RWPE1 (cell line): ENCODE data around the gene ARID1B.

Experiments
- CTCF ChIA-PET: fragments of 350-600 bp; sonication (Branson Sonifier 250); formaldehyde crosslinking; extraction: SDS; loops from one replicate; lab custom pipeline; 2021; lab: Yijun Ruan, JAX
- POLR2A ChIA-PET: fragments of 400-600 bp; formaldehyde crosslinking; extraction: SDS; loops from one replicate; lab custom pipeline; 2020; ENCODE audit warnings: antibody characterized with exemption; ENCODE audit not compliant: low non-redundant PET; lab: Yijun Ruan, JAX
- DNase-seq: peaks from one replicate; pipeline ENCODE4 v3.0.0; 2012; ENCODE audit warnings: low spot score
- H3K27ac ChIP-seq: fragments of 450-650 bp; 2 replicates; pipeline ENCODE4 v1.5.1; 2017
- TF ChIP-seq, protein P1 (sequence below): fragments of 450-650 bp; conservative IDR thresholded peaks from 2 replicates; pipeline ENCODE4 v1.5.1; 2017; ENCODE audit warnings: low read depth, mild to moderate bottlenecking

The ARID1B gene

DNA sequence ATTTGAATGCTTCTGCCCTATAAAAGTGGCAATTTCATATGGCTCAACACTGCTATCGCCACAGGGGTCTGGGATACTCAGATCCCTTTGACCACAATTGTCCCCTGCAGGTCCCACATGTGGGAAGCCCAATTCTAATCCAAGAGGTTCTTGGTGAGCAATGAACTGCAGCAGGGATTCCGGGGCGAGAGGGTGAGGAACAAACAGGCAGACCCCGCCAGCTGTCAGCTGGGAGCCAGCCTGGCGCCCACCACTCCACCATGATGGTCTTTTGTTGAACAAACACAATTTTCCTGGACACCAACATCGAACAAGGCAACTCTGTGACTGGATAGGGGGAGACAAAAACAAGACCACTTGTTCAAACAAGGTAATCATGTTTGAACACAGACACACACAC is 465.6 kb downstream of the ARID1B start:
- TF ChIP-seq, protein P1, sequence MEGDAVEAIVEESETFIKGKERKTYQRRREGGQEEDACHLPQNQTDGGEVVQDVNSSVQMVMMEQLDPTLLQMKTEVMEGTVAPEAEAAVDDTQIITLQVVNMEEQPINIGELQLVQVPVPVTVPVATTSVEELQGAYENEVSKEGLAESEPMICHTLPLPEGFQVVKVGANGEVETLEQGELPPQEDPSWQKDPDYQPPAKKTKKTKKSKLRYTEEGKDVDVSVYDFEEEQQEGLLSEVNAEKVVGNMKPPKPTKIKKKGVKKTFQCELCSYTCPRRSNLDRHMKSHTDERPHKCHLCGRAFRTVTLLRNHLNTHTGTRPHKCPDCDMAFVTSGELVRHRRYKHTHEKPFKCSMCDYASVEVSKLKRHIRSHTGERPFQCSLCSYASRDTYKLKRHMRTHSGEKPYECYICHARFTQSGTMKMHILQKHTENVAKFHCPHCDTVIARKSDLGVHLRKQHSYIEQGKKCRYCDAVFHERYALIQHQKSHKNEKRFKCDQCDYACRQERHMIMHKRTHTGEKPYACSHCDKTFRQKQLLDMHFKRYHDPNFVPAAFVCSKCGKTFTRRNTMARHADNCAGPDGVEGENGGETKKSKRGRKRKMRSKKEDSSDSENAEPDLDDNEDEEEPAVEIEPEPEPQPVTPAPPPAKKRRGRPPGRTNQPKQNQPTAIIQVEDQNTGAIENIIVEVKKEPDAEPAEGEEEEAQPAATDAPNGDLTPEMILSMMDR, result no peak
- POLR2A ChIA-PET, result no interaction called here
- DNase-seq, result no peak
- CTCF ChIA-PET, result no interaction called here
- no peak overlapping the region for H3K27ac ChIP-seq

- peak overlapping the region; percentile 28; the same call in 1 of the 2 replicates for H3K27ac ChIP-seq
- no peak for DNase-seq
- ChIA-PET POLR2A (no interaction called here), CTCF (interaction anchor here (0.7 kb wide), 1 partner anchor 101 kb away, joined by 3 read pairs; no protein-coding TSS in a partner anchor)
- TF ChIP-seq, protein P1, result no peak
Observed at GRCh38 chr6:157244175-157244574, 467.0 kb downstream of the ARID1B start.

DNA sequence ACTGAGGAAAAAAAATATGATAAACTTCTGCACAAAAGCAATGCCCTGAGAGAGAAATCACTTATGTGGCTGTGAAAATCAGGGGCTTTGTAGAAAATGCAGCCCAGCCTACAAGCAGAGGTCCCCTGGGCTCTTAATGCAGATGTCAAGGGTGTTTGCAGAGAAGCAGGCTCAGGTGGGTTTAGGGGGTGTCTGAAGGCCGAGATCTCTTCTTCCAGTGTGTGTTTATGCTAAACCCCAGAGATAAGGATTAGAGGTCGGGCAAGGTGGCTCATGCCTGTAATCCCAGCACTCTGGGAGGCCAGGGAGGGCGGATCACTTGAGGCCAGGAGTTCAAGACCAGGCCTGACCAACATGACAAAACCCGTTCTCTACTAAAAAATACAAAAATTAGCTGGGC is 467.6 kb downstream of the ARID1B start:
- H3K27ac ChIP-seq, result no peak overlapping the region
- TF ChIP-seq, protein P1, result no peak
- POLR2A ChIA-PET, result no interaction called here
- DNase-seq, result no peak
- CTCF ChIA-PET, result interaction anchor here (0.6 to 1.0 kb wide), 3 partner anchors 9 to 477 kb away, joined by 3 to 4 read pairs (median 4); no protein-coding TSS in a partner anchor

DNA sequence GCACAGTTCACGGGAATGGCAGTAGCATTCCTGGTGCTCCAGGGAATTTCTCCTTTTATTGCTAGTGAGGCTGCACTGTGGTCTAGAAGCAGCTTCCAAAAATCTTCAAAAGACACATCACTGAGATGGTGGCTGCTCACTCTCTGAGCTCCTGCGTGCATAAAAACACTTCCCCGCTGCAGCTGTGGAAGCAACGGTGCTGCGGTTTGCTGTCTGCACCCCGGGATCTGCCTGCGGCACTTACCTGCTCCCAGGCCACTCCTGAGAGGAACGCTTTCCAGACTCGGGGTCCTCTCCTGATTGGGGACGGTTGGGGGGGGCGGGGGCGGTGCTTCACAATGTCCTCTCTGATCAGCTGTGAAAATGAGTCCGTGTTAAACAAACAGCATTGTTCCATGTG is 468.3 kb downstream of the ARID1B start:
- ChIA-PET POLR2A (no interaction called here), CTCF (interaction anchor here (0.6 to 1.0 kb wide), 3 partner anchors 10 to 478 kb away, joined by 3 to 4 read pairs (median 4); no protein-coding TSS in a partner anchor)
- TF ChIP-seq, protein P1, result no peak
- no peak for DNase-seq
- H3K27ac ChIP-seq, result no peak overlapping the region

GRCh38 chr6:157246048-157246630 is 469.0 kb downstream of the ARID1B start:
- TF ChIP-seq, protein P1, result no peak
- ChIA-PET CTCF (no interaction called here), POLR2A (no interaction called here)
- no peak overlapping the region for H3K27ac ChIP-seq
- no peak for DNase-seq

- TF ChIP-seq, protein P1, result no peak
- POLR2A ChIA-PET, result no interaction called here
- no peak overlapping the region for H3K27ac ChIP-seq
- CTCF ChIA-PET, result no interaction called here
- DNase-seq, result no peak
Observed at GRCh38 chr6:157246771-157247484, 469.8 kb downstream of the ARID1B start.
